Small intestine (tissue), 7 donors: ENCODE results near the gene DIS3L2. TPM values are rescaled to one million over a fixed set of nuclear protein-coding genes. Genes with fewer than 3 reads are reported as not detected.

Source experiments
- DNase-seq, 2 donors: peaks; one replicate each; pipeline versions ENCODE4 v3.0.0 to v3.0.0-alpha.2; 2013
- FAIRE-seq: peaks from 2 replicates; lab custom pipeline; 2012; peaks lifted over from hg19 to GRCh38; lab: Jason Lieb, UNC
- H3K27ac ChIP-seq, 3 donors: one replicate each; pipeline ENCODE4 v1.5.1; 2013; ENCODE audit warnings: low read length in 2 of 3, mild to moderate bottlenecking in 2 of 3, control low read depth in 1 of 3, inconsistent platforms in 1 of 3, low read depth in 1 of 3, moderate library complexity in 1 of 3
- H3K27me3 ChIP-seq, 3 donors: one replicate each; pipeline ENCODE4 v1.6.1; 2013; ENCODE audit warnings: low read length in 3 of 3, inconsistent platforms in 1 of 3; ENCODE audit not compliant: control insufficient read depth in 3 of 3, insufficient read depth in 3 of 3
- H3K36me3 ChIP-seq, 3 donors: one replicate each; pipeline ENCODE4 v1.6.1; 2013; ENCODE audit warnings: low read length in 3 of 3, inconsistent platforms in 1 of 3, low read depth in 1 of 3, mild to moderate bottlenecking in 1 of 3, moderate library complexity in 1 of 3; ENCODE audit not compliant: control insufficient read depth in 3 of 3, insufficient read depth in 2 of 3
- H3K4me1 ChIP-seq, 3 donors: one replicate each; pipeline ENCODE4 v1.6.1; 2013; ENCODE audit warnings: low read length in 2 of 3, inconsistent platforms in 1 of 3, low read depth in 1 of 3, mild to moderate bottlenecking in 1 of 3, moderate library complexity in 1 of 3; ENCODE audit not compliant: control insufficient read depth in 3 of 3, insufficient read depth in 2 of 3
- H3K4me3 ChIP-seq, 3 donors: one replicate each; pipeline ENCODE4 v1.5.1; 2013; ENCODE audit warnings: low read length in 3 of 3, control low read depth in 1 of 3, inconsistent platforms in 1 of 3, low read depth in 1 of 3, mild to moderate bottlenecking in 1 of 3, moderate library complexity in 1 of 3
- H3K9me3 ChIP-seq, 2 donors: one replicate each; pipeline ENCODE4 v1.6.1; 2013; ENCODE audit warnings: low read depth in 1 of 2, low read length in 1 of 2; ENCODE audit not compliant: control insufficient read depth in 2 of 2, insufficient read depth in 1 of 2
- WGBS, 3 donors: extraction: QIAGEN DNeasy Blood & Tissue Kit; methylation state at CpG; one replicate each; pipeline ENCODE4 v1.1.7; 2013; 5-methylcytosine and 5-hydroxymethylcytosine counted together
- polyA plus RNA-seq, 4 donors: library from polyadenylated mRNA; stranded (reverse) in 3 of 4; unstranded in 1 of 4; fragments of 200-250 nt in 3 of 4; fragments of 120-200 nt in 1 of 4; gene quantifications; one replicate each; pipeline versions ENCODE4 v1.2.1 to v1.2.3, GENCODE V29; 2013
- donor health status: healthy with polysubstance abuse.
- donor health status: control.
- donor health status: control.
- donor health status: Bipolar disorder and iron deficiency.
- donor health status: healthy.

DIS3L2 gene
- polyA plus RNA-seq, 4 donors = 8.3 to 22.1 (median 11.8) TPM

DNA sequence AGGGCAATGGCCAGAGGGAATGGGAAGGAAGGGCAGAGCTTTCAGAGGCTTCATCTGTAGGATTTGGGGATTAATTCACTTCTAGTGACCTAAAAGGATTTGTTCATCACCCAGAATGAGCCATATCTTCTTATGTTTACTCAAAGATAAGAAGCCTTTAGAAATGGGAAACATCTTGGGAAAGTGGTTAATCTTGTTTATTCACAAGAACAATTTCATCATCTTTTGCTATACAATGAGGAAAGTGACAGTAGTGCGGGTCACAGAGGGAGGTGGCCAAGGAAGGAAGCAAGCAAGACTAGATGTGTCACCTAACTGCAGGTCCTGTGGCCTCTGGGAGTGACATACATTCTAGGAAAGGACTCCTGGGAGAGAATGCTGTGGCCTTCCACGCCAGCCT is 276.6 kb downstream of the DIS3L2 start:
- H3K36me3 ChIP-seq = peaks cover 0 to 6% (median 3%) of the 10 kb centered on the region in 3 donors
- 93 to 94% (median 94%) methylated on average over 2 of the region's 2 CpGs for WGBS, 3 donors
- no peak overlapping the region for H3K27ac ChIP-seq
- FAIRE-seq = no peak
- peaks cover 0 to 2% (median 0%) of the 10 kb centered on the region in 3 donors for H3K4me1 ChIP-seq
- H3K27me3 ChIP-seq = no peaks in the 10 kb centered on the region
- no peaks in the 10 kb centered on the region for H3K9me3 ChIP-seq
- no peak for DNase-seq
- no peak overlapping the region for H3K4me3 ChIP-seq

DNA sequence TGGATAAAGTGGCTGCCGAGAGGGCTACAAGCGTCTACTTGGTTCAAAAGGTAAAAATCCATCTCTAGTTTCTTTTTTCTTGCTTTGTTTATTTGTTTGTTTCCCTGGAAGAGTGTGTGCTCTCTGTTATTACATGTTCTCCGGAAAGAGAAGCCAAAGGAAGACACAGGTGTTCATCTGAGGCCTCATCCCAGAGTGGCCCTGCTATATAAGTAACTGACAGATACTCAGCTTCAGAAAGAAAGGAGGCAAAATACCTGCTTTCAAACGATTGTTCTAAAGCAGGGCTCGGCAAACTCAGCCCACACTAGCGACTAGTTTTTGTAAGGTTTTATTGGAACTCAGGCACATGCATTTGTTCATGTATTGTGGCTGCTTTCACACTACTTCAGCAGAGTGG is 277.1 kb downstream of the DIS3L2 start:
- no peak for DNase-seq
- Histone ChIP-seq H3K36me3 (peaks cover 0 to 6% (median 3%) of the 10 kb centered on the region in 3 donors), H3K4me1 (peaks cover 0 to 2% (median 0%) of the 10 kb centered on the region in 3 donors), H3K4me3 (no peak overlapping the region), H3K27ac (no peak overlapping the region), H3K9me3 (no peaks in the 10 kb centered on the region), H3K27me3 (no peaks in the 10 kb centered on the region)
- no peak for FAIRE-seq
- WGBS, 3 donors = 90 to 93% (median 93%) methylated on average over 6 of the region's 6 CpGs

DNA sequence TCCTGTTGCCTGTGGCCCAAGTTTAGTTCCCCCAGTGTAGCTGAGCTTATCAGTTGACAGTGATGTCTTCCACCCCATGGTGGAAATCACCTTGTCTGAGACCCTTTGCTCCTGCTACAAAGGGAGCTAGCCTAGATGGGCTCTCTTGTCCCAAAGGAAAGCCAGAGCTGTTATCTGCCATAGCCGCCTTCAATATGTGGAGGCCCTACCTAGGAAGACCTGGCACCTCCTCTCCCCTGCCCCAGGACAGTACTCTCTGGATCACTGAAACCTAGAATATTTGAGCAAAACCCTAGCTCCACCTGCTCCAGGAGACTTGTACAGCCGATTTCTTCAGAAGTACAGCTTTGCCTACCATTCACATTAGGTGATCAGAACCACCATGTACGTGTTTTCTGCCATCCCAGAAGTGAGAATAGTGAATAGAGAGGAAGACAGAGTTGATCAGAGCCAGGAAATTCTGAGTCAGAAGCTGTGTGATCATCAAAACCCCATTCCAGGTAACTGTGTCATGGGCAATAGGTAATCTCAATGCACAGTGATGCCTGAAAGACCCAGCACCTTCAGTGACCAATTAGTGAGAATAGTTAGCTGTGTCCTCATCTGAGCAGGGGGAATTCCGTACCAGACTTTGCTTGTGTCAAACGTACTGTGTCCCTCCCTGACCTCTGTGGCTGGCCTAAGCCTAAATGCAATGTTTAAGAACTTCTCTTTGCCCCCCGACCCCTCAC is 278.6 kb downstream of the DIS3L2 start:
- H3K27ac ChIP-seq = no peak overlapping the region
- H3K27me3 ChIP-seq = no peaks in the 10 kb centered on the region
- peaks cover 1 to 6% (median 3%) of the 10 kb centered on the region in 3 donors for H3K36me3 ChIP-seq
- H3K4me1 ChIP-seq = peaks cover 0 to 2% (median 0%) of the 10 kb centered on the region in 3 donors
- 90 to 97% (median 96%) methylated on average over 6 of the region's 6 CpGs for WGBS, 3 donors
- no peak overlapping the region for H3K4me3 ChIP-seq
- FAIRE-seq = no peak
- DNase-seq = no peak
- H3K9me3 ChIP-seq = no peaks in the 10 kb centered on the region

DNA sequence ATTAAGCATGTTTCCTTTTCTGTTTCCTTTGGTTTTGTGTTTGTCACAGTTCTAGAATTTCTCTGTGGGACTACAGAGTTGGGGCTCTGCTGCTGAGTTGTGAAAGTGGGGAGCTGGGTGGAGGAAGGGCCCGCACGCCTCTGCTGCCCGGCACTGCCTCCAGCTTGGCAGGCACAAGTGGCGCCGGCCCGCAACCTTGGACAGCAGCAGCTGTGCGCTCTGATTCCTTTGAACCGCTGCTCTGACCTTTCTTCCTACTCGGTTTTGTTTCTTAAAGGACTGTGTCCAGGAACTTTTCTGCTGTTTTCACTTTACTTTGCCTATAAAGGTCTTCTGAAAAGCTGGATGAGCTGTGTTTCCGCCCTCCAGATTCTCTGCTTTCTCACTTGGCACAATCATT is 279.4 kb downstream of the DIS3L2 start:
- Histone ChIP-seq H3K36me3 (peaks cover 3 to 6% (median 3%) of the 10 kb centered on the region in 3 donors), H3K4me3 (no peak overlapping the region), H3K27ac (no peak overlapping the region), H3K4me1 (no peaks in the 10 kb centered on the region), H3K9me3 (no peaks in the 10 kb centered on the region), H3K27me3 (no peaks in the 10 kb centered on the region)
- no peak for DNase-seq
- FAIRE-seq = no peak
- 94 to 96% (median 95%) methylated on average over 10 of the region's 10 CpGs for WGBS, 3 donors

DNA sequence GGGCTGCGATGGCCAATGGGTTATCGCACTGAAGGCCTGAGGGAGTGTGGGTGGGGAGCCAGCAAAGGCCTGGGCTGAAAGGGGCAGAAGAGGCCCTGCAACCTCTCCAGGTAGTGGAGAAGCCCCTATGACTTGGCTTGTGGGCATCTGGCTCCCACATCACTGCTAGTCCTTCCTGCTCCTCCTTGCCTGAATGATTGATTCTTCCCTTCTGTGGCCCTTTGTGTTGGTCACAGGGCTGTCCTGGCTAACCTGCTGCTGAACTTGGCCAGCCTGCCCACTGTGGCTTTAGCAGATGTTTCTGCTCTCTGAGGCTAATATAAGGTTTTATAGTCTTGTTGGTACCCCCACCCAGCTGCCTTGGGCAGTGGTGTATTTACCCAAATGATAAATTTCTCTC is 280.8 kb downstream of the DIS3L2 start:
- H3K4me3 ChIP-seq = no peak overlapping the region
- WGBS, 3 donors = 97 to 100% (median 97%) methylated on average over 2 of the region's 2 CpGs
- H3K4me1 ChIP-seq = no peaks in the 10 kb centered on the region
- H3K27ac ChIP-seq = no peak overlapping the region
- no peaks in the 10 kb centered on the region for H3K9me3 ChIP-seq
- DNase-seq (no peak), FAIRE-seq (no peak)
- peaks cover 3 to 6% (median 6%) of the 10 kb centered on the region in 3 donors for H3K36me3 ChIP-seq
- no peaks in the 10 kb centered on the region for H3K27me3 ChIP-seq

DNA sequence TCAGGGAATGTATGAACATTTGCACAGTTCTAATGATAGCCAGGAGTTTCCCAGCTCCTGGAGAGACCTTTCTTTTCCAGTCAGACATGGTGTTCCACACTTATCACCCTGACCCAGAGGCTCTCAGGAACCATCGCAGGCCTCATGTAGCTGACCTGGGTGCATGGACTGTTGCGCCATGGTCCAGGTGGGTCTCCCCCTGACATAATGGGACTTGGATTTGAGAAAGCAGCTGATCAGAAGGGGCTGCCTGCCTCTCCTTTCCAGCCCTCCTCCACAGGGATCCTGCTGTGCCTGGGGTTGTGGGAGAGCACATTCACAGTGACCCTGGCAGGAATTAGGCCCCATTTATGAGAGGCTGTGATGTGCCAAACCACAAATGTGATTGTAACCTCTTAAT is 283.6 kb downstream of the DIS3L2 start:
- no peak overlapping the region for H3K27ac ChIP-seq
- H3K4me3 ChIP-seq = no peak overlapping the region
- no peaks in the 10 kb centered on the region for H3K9me3 ChIP-seq
- 92 to 99% (median 96%) methylated on average over 2 of the region's 2 CpGs for WGBS, 3 donors
- peaks cover 0 to 15% (median 0%) of the 10 kb centered on the region in 3 donors for H3K36me3 ChIP-seq
- FAIRE-seq = no peak
- H3K27me3 ChIP-seq = no peaks in the 10 kb centered on the region
- no peak for DNase-seq
- no peaks in the 10 kb centered on the region for H3K4me1 ChIP-seq

DNA sequence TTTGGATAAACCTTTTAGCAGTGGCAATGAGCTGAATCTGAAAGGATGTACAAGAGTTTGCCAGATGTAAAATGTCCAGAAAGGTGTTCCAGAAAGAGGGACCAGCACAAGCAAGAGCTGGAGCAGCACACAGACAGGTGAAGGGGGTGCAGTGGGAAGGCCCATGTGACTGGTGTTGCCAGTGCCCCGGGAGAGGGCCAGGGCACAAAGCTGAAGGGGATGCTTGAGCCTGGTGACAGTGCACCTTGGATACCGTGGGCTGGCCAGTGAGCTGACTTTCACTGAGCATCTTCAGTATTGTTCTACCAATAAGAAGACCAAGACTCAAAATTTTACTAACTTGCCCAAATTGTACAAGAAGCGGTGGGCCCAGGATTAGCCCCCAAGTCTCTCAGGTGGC is 284.7 kb downstream of the DIS3L2 start:
- H3K9me3 ChIP-seq = no peaks in the 10 kb centered on the region
- H3K27ac ChIP-seq = no peak overlapping the region
- 89 to 97% (median 96%) methylated on average over 3 of the region's 3 CpGs for WGBS, 3 donors
- peaks cover 0 to 15% (median 0%) of the 10 kb centered on the region in 3 donors for H3K36me3 ChIP-seq
- no peak for FAIRE-seq
- H3K4me1 ChIP-seq = no peaks in the 10 kb centered on the region
- no peaks in the 10 kb centered on the region for H3K27me3 ChIP-seq
- H3K4me3 ChIP-seq = no peak overlapping the region
- no peak for DNase-seq

DNA sequence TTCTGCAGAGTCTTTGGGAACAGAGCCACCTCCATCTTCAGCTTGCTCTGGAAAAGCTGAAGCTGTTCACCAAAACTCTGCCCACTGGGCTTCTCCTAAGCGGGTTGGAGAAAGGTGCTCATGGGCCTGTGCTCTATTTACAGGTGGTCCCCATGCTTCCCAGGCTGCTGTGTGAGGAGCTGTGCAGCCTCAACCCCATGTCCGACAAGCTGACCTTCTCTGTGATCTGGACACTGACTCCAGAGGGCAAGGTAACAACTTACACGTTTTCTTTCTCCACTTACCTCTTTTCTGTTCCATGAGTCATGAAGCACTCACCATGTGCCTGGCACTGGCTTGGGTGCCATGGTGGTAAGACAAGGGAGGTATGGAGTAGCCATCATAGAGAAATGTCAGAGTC is 287.6 kb downstream of the DIS3L2 start:
- DNase-seq (no peak), FAIRE-seq (no peak)
- H3K4me1 ChIP-seq = no peaks in the 10 kb centered on the region
- no peaks in the 10 kb centered on the region for H3K27me3 ChIP-seq
- 95 to 98% (median 95%) methylated on average over 3 of the region's 3 CpGs for WGBS, 3 donors
- H3K4me3 ChIP-seq = no peak overlapping the region
- H3K36me3 ChIP-seq = peaks cover 0 to 22% (median 0%) of the 10 kb centered on the region in 3 donors
- no peak overlapping the region for H3K27ac ChIP-seq
- no peaks in the 10 kb centered on the region for H3K9me3 ChIP-seq
